ENCODE data around the gene C17orf107.

DNA sequence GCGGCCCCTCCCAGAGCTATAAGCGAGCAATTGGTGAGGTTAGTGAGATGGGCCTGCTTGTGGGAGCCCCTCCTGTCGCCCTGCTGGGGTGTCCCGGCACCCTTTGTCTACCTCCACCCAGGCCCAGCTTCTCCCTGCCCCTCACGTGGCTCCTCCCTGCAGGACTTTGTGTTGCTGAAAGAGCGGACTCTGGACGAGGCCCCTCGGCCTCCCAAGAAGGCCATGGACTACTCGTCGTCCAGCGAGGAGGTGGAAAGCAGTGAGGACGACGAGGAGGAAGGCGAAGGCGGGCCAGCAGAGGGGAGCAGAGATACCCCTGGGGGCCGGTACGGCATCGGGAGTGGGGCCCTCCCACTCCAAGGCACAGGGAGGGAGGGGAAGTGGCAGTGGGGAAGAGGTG lies 6.1 kb upstream of the C17orf107 start:
- TF ChIP-seq, protein P1, sequence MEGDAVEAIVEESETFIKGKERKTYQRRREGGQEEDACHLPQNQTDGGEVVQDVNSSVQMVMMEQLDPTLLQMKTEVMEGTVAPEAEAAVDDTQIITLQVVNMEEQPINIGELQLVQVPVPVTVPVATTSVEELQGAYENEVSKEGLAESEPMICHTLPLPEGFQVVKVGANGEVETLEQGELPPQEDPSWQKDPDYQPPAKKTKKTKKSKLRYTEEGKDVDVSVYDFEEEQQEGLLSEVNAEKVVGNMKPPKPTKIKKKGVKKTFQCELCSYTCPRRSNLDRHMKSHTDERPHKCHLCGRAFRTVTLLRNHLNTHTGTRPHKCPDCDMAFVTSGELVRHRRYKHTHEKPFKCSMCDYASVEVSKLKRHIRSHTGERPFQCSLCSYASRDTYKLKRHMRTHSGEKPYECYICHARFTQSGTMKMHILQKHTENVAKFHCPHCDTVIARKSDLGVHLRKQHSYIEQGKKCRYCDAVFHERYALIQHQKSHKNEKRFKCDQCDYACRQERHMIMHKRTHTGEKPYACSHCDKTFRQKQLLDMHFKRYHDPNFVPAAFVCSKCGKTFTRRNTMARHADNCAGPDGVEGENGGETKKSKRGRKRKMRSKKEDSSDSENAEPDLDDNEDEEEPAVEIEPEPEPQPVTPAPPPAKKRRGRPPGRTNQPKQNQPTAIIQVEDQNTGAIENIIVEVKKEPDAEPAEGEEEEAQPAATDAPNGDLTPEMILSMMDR (IDR thresholded peaks at IDR 0.05): no peak
- TF ChIP-seq ZFX (IDR thresholded peaks at IDR 0.05; ENCODE audit: borderline replicate concordance): no peak

All from 22Rv1 (cell line).